ENCODE results near the gene TNS2. TPM values are rescaled to one million over a fixed set of nuclear protein-coding genes. Genes with fewer than 3 reads are reported as not detected.

The TNS2 gene
- total and polyA plus RNA-seq, 2 of the 13 experiments (the other 11 are each of a cell fraction or from before 2014, with no cell fraction given), result 8.9 to 20.4 TPM

DNA sequence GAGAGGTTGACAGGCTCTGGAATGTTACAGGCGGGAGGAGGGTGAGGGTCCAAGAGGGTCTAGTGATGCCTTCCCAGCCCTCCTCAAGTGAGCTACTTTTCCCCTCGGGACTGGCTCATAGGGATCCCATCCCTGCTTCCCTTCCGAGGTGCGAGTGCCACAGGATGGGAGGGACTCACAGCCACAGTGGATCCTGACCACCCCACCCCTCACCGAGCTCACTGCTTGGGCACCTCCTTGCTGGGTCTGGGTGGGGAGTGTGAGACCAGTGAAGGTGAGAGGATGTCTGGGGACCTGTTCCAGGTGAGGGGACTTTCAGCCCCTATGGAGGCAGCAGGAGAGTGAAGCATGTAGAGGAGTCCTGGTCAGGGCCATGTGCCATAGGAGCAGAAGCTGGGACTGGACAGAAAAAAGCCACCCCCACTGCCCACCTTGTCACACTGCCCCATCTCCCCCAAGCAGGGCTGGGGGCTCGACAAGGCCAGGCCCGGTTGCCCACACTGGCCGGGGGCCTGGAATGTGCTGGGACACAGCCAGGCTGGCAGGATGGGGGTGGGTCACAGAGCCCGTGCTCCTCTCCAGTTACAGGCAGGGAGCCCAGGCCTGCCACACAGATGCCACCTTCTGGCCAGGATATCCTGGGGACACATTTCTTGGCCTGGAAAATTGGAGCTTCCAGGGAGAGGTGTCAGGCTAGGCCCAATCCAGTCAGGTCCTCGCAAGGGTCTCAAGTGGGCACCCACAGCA, 1.7 kb upstream of the TNS2 start (continued):
- TF ChIP-seq, protein P1, sequence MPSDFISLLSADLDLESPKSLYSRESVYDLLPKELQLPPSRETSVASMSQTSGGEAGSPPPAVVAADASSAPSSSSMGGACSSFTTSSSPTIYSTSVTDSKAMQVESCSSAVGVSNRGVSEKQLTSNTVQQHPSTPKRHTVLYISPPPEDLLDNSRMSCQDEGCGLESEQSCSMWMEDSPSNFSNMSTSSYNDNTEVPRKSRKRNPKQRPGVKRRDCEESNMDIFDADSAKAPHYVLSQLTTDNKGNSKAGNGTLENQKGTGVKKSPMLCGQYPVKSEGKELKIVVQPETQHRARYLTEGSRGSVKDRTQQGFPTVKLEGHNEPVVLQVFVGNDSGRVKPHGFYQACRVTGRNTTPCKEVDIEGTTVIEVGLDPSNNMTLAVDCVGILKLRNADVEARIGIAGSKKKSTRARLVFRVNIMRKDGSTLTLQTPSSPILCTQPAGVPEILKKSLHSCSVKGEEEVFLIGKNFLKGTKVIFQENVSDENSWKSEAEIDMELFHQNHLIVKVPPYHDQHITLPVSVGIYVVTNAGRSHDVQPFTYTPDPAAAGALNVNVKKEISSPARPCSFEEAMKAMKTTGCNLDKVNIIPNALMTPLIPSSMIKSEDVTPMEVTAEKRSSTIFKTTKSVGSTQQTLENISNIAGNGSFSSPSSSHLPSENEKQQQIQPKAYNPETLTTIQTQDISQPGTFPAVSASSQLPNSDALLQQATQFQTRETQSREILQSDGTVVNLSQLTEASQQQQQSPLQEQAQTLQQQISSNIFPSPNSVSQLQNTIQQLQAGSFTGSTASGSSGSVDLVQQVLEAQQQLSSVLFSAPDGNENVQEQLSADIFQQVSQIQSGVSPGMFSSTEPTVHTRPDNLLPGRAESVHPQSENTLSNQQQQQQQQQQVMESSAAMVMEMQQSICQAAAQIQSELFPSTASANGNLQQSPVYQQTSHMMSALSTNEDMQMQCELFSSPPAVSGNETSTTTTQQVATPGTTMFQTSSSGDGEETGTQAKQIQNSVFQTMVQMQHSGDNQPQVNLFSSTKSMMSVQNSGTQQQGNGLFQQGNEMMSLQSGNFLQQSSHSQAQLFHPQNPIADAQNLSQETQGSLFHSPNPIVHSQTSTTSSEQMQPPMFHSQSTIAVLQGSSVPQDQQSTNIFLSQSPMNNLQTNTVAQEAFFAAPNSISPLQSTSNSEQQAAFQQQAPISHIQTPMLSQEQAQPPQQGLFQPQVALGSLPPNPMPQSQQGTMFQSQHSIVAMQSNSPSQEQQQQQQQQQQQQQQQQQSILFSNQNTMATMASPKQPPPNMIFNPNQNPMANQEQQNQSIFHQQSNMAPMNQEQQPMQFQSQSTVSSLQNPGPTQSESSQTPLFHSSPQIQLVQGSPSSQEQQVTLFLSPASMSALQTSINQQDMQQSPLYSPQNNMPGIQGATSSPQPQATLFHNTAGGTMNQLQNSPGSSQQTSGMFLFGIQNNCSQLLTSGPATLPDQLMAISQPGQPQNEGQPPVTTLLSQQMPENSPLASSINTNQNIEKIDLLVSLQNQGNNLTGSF (CRISPR knock-in tag; IDR thresholded peaks at IDR 0.05), result no peak
- TF ChIP-seq MAZ (IDR thresholded peaks at IDR 0.05; ENCODE audit: borderline replicate concordance, low read depth, low read length) (no peak), MAZ (CRISPR knock-in tag; IDR thresholded peaks at IDR 0.05; ENCODE audit: low read depth) (0 out of 2 replicates have a peak, but pooled peaks have one; percentile 29), PHF21A (CRISPR knock-in tag; IDR thresholded peaks at IDR 0.05) (peak; percentile 54), NFIC (IDR thresholded peaks at IDR 0.05; ENCODE audit: low read length) (no peak), HMG20B (CRISPR knock-in tag; conservative IDR thresholded peaks at IDR 0.05) (0 out of 2 replicates have a peak, but pooled peaks have one; percentile 51), KDM2A (CRISPR knock-in tag; IDR thresholded peaks at IDR 0.05; ENCODE audit: borderline replicate concordance, low read depth) (0 out of 2 replicates have a peak, but pooled peaks have one; percentile 17), ZSCAN25 (CRISPR knock-in tag; IDR thresholded peaks at IDR 0.05) (no peak), XRCC5 (optimal IDR thresholded peaks at IDR 0.05; ENCODE audit: low read length) (peak; percentile 81), PPARG (CRISPR knock-in tag; conservative IDR thresholded peaks at IDR 0.05) (no peak), ZNF431 (CRISPR knock-in tag; IDR thresholded peaks at IDR 0.05; ENCODE audit: borderline replicate concordance, low read depth) (no peak), ZNF7 (CRISPR knock-in tag; IDR thresholded peaks at IDR 0.05) (no peak), ZNF746 (CRISPR knock-in tag; IDR thresholded peaks at IDR 0.05) (no peak), ZNF205 (CRISPR knock-in tag; IDR thresholded peaks at IDR 0.05) (0 out of 2 replicates have a peak, but pooled peaks have one; percentile 30), ZNF546 (CRISPR knock-in tag; conservative IDR thresholded peaks at IDR 0.05) (no peak), IKZF1 (IDR thresholded peaks at IDR 0.05) (no peak), PATZ1 (CRISPR knock-in tag; IDR thresholded peaks at IDR 0.05) (peak; percentile 64; the same call in 1 of the 2 replicates), HNF1B (CRISPR knock-in tag; IDR thresholded peaks at IDR 0.05) (0 out of 2 replicates have a peak, but pooled peaks have one; percentile 16)
- TF ChIP-seq, protein P2, sequence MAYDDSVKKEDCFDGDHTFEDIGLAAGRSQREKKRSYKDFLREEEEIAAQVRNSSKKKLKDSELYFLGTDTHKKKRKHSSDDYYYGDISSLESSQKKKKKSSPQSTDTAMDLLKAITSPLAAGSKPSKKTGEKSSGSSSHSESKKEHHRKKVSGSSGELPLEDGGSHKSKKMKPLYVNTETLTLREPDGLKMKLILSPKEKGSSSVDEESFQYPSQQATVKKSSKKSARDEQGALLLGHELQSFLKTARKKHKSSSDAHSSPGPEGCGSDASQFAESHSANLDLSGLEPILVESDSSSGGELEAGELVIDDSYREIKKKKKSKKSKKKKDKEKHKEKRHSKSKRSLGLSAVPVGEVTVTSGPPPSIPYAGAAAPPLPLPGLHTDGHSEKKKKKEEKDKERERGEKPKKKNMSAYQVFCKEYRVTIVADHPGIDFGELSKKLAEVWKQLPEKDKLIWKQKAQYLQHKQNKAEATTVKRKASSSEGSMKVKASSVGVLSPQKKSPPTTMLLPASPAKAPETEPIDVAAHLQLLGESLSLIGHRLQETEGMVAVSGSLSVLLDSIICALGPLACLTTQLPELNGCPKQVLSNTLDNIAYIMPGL (CRISPR knock-in tag; IDR thresholded peaks at IDR 0.05; ENCODE audit: borderline replicate concordance in 1 of 2, low read depth in 1 of 2), result peak; percentile 46 to 55; a peak in 2 of 4 replicates

All from HepG2 (cell line).